ENCODE measurements around the gene ST7L.
"Not testable (repeated sequence)": the region's sequence is repeated elsewhere in the genome, so short reads cannot be mapped to it uniquely, and the experiment has no call there.

Gene ST7L

DNA sequence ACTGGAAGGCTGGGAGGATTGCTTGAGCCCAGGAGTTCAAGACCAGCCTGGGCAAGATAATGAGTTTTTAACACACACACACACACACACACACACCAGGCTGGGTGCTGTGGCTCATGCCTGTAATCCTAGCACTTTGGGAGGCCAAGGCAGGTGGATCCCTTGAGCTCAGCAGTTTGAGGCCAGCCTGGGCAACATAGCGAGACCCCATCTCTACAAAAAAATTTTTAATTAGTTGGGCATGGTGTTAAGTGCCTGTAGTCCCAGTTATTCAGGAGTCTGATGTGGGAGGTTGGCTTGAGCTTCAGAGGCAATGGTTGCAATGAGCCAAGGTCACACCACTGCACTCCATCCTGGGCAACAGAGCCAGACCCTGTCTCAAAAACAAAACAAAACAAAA, 132.9 kb downstream of the ST7L start:
- DNase-seq: not testable (repeated sequence)

DNA sequence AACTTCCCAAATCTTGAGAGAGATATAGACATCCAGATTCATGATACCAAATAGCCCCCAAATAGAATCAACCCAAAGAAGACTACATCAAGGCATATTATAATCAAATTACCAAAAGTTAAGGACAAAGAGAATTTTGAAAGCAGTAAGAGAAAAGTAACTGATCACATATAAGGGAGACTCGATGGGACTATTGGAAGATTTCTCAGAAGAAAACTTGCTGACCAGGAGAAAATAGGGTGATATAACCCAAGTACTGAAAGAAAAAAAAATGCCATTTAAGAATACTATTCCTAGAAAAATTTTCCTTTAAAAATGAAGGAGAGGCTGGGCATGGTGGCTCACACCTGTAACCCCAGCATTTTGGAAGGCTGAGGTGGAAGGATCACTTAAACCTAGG, 140.6 kb downstream of the ST7L start:
- DNase-seq: no peak

DNA sequence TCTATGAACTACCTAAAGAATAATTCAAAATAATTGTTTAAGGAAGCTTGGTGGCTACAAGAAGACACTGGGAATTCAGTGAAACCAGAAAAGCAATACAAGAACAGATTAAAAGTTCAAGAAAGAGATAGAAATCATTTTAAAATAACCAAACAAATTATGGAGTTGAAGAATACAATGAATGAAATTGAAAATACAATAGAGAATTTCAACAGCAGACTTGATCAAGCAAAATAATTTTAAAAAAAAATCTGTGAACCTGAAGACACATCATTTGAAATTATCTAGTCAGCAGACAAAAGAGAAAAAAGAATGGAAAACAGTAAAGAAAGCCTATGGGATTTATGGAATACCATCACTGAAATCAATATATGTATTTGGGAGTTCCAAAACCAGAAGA, 141.4 kb downstream of the ST7L start:
- DNase-seq: no peak

Data from NCI-H524 treated with DMSO at 0.1 percent for 48 hours (cell line).